Neural progenitor cell (in vitro differentiated cells): Measurements from ENCODE around the gene INO80.

ENCODE experiments used
- EZH2 ChIP-seq: fragments of 200-600 bp; sonication (generic); IDR thresholded peaks from 2 replicates; pipeline ENCODE4 v1.6.1; 2017; ENCODE audit warnings: antibody characterized with exemption, mild to moderate bottlenecking, moderate library complexity
- EZH2phosphoT487 ChIP-seq: fragments of 200-600 bp; sonication (generic); IDR thresholded peaks from 2 replicates; pipeline ENCODE4 v1.6.1; 2017; ENCODE audit warnings: antibody characterized with exemption
- TF ChIP-seq, protein P1 (sequence below): fragments of 200-600 bp; sonication (generic); IDR thresholded peaks from 2 replicates; pipeline ENCODE4 v1.5.1; 2017; ENCODE audit warnings: antibody characterized with exemption, mild to moderate bottlenecking

DNA sequence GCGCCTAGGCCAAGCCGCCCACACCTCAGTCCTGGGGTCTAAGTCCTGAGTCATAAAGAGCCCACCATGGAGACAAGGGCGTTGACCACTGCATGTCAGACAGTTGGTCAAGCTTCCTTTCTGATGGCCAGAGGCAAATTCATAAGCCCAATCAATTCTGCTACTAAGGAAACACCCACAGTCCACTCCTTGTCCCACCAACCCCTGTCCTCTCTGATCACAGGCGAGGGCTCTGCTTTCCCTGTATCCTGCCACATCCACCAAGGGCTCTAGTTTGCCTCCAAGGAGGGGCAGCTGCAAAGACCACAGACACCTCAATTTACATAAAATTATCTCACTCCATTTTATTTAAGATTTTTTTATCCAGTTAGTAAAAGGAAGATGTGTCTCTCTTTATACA is 137.5 kb downstream of the INO80 start:
- TF ChIP-seq, protein P1, sequence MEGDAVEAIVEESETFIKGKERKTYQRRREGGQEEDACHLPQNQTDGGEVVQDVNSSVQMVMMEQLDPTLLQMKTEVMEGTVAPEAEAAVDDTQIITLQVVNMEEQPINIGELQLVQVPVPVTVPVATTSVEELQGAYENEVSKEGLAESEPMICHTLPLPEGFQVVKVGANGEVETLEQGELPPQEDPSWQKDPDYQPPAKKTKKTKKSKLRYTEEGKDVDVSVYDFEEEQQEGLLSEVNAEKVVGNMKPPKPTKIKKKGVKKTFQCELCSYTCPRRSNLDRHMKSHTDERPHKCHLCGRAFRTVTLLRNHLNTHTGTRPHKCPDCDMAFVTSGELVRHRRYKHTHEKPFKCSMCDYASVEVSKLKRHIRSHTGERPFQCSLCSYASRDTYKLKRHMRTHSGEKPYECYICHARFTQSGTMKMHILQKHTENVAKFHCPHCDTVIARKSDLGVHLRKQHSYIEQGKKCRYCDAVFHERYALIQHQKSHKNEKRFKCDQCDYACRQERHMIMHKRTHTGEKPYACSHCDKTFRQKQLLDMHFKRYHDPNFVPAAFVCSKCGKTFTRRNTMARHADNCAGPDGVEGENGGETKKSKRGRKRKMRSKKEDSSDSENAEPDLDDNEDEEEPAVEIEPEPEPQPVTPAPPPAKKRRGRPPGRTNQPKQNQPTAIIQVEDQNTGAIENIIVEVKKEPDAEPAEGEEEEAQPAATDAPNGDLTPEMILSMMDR, result no peak
- no peak for TF ChIP-seq EZH2phosphoT487
- TF ChIP-seq EZH2, result no peak
